HEK293 (cell line): Measurements from ENCODE around the gene LEMD1.

Experiments
- BCL11A ChIP-seq: fragments of 450-650 bp; formaldehyde crosslinking; IDR thresholded peaks from 2 replicates; pipeline ENCODE4 v1.5.1; 2016; ENCODE audit warnings: low read depth, missing biosample characterization, missing genetic modification characterization
- CTCF ChIP-seq: fragments of 450-650 bp; formaldehyde crosslinking; IDR thresholded peaks from 2 replicates; pipeline ENCODE4 v1.5.1; 2016; ENCODE audit warnings: missing biosample characterization, missing genetic modification characterization
- FEZF1 ChIP-seq: fragments of 450-650 bp; formaldehyde crosslinking; IDR thresholded peaks from 2 replicates; pipeline ENCODE4 v1.5.1; 2016; ENCODE audit warnings: missing biosample characterization, missing genetic modification characterization
- GLI2 ChIP-seq: fragments of 450-650 bp; formaldehyde crosslinking; IDR thresholded peaks from 2 replicates; pipeline ENCODE4; 2017; ENCODE audit warnings: missing biosample characterization, missing genetic modification characterization, low read depth, borderline replicate concordance
- KLF1 ChIP-seq: fragments of 450-650 bp; formaldehyde crosslinking; IDR thresholded peaks from 2 replicates; pipeline ENCODE4 v1.5.1; 2016; ENCODE audit warnings: missing biosample characterization, missing genetic modification characterization
- REPIN1 ChIP-seq: fragments of 450-650 bp; formaldehyde crosslinking; IDR thresholded peaks from 2 replicates; pipeline ENCODE4 v1.5.1; 2017; ENCODE audit warnings: missing biosample characterization, missing genetic modification characterization, low read depth
- SALL2 ChIP-seq: fragments of 450-650 bp; formaldehyde crosslinking; IDR thresholded peaks from 2 replicates; pipeline ENCODE4 v1.5.0; 2017; ENCODE audit warnings: missing biosample characterization, mild to moderate bottlenecking, missing genetic modification characterization, borderline replicate concordance
- WT1 ChIP-seq: fragments of 450-650 bp; formaldehyde crosslinking; IDR thresholded peaks from 2 replicates; pipeline ENCODE4 v1.5.1; 2016; ENCODE audit warnings: missing biosample characterization, missing genetic modification characterization
- ZBTB17 ChIP-seq: fragments of 450-650 bp; formaldehyde crosslinking; IDR thresholded peaks from 2 replicates; pipeline ENCODE4 v1.5.1; 2016; ENCODE audit warnings: missing biosample characterization, missing genetic modification characterization
- ZFP41 ChIP-seq: fragments of 450-650 bp; formaldehyde crosslinking; IDR thresholded peaks from 2 replicates; pipeline ENCODE4 v1.5.1; 2016; ENCODE audit warnings: missing biosample characterization, missing genetic modification characterization, borderline replicate concordance
- ZNF114 ChIP-seq: fragments of 450-650 bp; formaldehyde crosslinking; IDR thresholded peaks from 2 replicates; pipeline ENCODE4 v1.5.0; 2017; ENCODE audit warnings: missing biosample characterization, missing genetic modification characterization
- ZNF133 ChIP-seq: fragments of 450-650 bp; formaldehyde crosslinking; IDR thresholded peaks from 2 replicates; pipeline ENCODE4 v1.5.1; 2016; ENCODE audit warnings: missing biosample characterization, missing genetic modification characterization
- ZNF2 ChIP-seq: fragments of 450-650 bp; formaldehyde crosslinking; IDR thresholded peaks from 2 replicates; pipeline ENCODE4 v1.5.1; 2016; ENCODE audit warnings: missing biosample characterization, missing genetic modification characterization
- ZNF311 ChIP-seq: fragments of 450-650 bp; formaldehyde crosslinking; IDR thresholded peaks from 2 replicates; pipeline ENCODE4 v1.5.1; 2017; ENCODE audit warnings: missing biosample characterization, missing genetic modification characterization, borderline replicate concordance
- ZNF335 ChIP-seq: fragments of 450-650 bp; formaldehyde crosslinking; conservative IDR thresholded peaks from 2 replicates; pipeline ENCODE4 v1.5.1; 2016; ENCODE audit warnings: missing biosample characterization, missing genetic modification characterization
- ZNF449 ChIP-seq: fragments of 450-650 bp; formaldehyde crosslinking; IDR thresholded peaks from 2 replicates; pipeline ENCODE4 v1.5.1; 2017; ENCODE audit warnings: missing biosample characterization, mild to moderate bottlenecking, missing genetic modification characterization, moderate library complexity
- ZNF501 ChIP-seq: fragments of 450-650 bp; formaldehyde crosslinking; IDR thresholded peaks from 2 replicates; pipeline ENCODE4 v1.5.1; 2016; ENCODE audit warnings: missing biosample characterization, missing genetic modification characterization
- ZNF518A ChIP-seq: fragments of 450-650 bp; formaldehyde crosslinking; conservative IDR thresholded peaks from 2 replicates; pipeline ENCODE4 v1.5.1; 2016; ENCODE audit warnings: low read depth, missing biosample characterization, missing genetic modification characterization
- ZNF529 ChIP-seq: fragments of 450-650 bp; formaldehyde crosslinking; IDR thresholded peaks from 2 replicates; pipeline ENCODE4 v1.5.1; 2017; ENCODE audit warnings: missing genetic modification characterization, missing biosample characterization; ENCODE audit not compliant: insufficient replicate concordance
- ZNF580 ChIP-seq: fragments of 450-650 bp; formaldehyde crosslinking; IDR thresholded peaks from 2 replicates; pipeline ENCODE4 v1.5.1; 2016; ENCODE audit warnings: missing biosample characterization, missing genetic modification characterization
- ZNF621 ChIP-seq: fragments of 450-650 bp; formaldehyde crosslinking; IDR thresholded peaks from 2 replicates; pipeline ENCODE4 v1.5.1; 2017; ENCODE audit warnings: missing biosample characterization, missing genetic modification characterization
- ZNF624 ChIP-seq: fragments of 450-650 bp; formaldehyde crosslinking; IDR thresholded peaks from 2 replicates; pipeline ENCODE4 v1.5.1; 2017; ENCODE audit warnings: missing biosample characterization, missing genetic modification characterization
- ZNF658 ChIP-seq: fragments of 450-650 bp; formaldehyde crosslinking; IDR thresholded peaks from 2 replicates; pipeline ENCODE4; 2016; ENCODE audit warnings: missing biosample characterization, missing genetic modification characterization
- ZNF660 ChIP-seq: fragments of 450-650 bp; IDR thresholded peaks from 2 replicates; pipeline ENCODE4 v1.5.1; 2018; ENCODE audit warnings: missing biosample characterization, mild to moderate bottlenecking, missing genetic modification characterization
- ZNF664 ChIP-seq: fragments of 450-650 bp; formaldehyde crosslinking; IDR thresholded peaks from 2 replicates; pipeline ENCODE4 v1.5.1; 2016; ENCODE audit warnings: missing biosample characterization, missing genetic modification characterization
- ZNF692 ChIP-seq: fragments of 450-650 bp; formaldehyde crosslinking; IDR thresholded peaks from 2 replicates; pipeline ENCODE4 v1.5.1; 2016; ENCODE audit warnings: missing biosample characterization, missing genetic modification characterization
- ZNF707 ChIP-seq: fragments of 450-650 bp; formaldehyde crosslinking; IDR thresholded peaks from 2 replicates; pipeline ENCODE4 v1.5.1; 2016; ENCODE audit warnings: missing biosample characterization, missing genetic modification characterization
- ZNF792 ChIP-seq: fragments of 450-650 bp; formaldehyde crosslinking; IDR thresholded peaks from 2 replicates; pipeline ENCODE4 v1.5.1; 2016; ENCODE audit warnings: missing biosample characterization, missing genetic modification characterization
- ZSCAN4 ChIP-seq: fragments of 450-650 bp; formaldehyde crosslinking; IDR thresholded peaks from 2 replicates; pipeline ENCODE4 v1.5.1; 2017; ENCODE audit warnings: missing biosample characterization, missing genetic modification characterization

Gene LEMD1

GRCh38 chr1:205335692-205336091 lies 86.2 kb downstream of the LEMD1 start (continued):
- no peak for TF ChIP-seq ZNF449
- no peak for TF ChIP-seq ZNF580
- TF ChIP-seq GLI2 (tag by site-specific recombination), result no peak
- TF ChIP-seq ZNF529 (tag by site-specific recombination), result no peak
- TF ChIP-seq REPIN1, result no peak
- TF ChIP-seq ZNF133 (tag by site-specific recombination), result no peak
- TF ChIP-seq ZNF501, result peak; percentile 51; the same call in 1 of the 2 replicates
- TF ChIP-seq ZFP41 (tag by site-specific recombination), result no peak
- TF ChIP-seq ZNF660 (tag by site-specific recombination), result no peak
- no peak for TF ChIP-seq BCL11A
- no peak for TF ChIP-seq ZNF311
- TF ChIP-seq ZSCAN4 (tag by site-specific recombination), result no peak
- TF ChIP-seq FEZF1 (tag by site-specific recombination), result no peak
- TF ChIP-seq CTCF (tag by site-specific recombination), result peak; percentile 97
- no peak for TF ChIP-seq ZNF707
- TF ChIP-seq ZNF692, result peak; percentile 42; the same call in 1 of the 2 replicates
- no peak for TF ChIP-seq ZNF792 (tag by site-specific recombination)
- no peak for TF ChIP-seq ZNF335 (tag by site-specific recombination)
- no peak for TF ChIP-seq ZNF624 (tag by site-specific recombination)
- TF ChIP-seq KLF1 (tag by site-specific recombination), result no peak
- no peak for TF ChIP-seq ZNF658 (tag by site-specific recombination)
- TF ChIP-seq ZNF621 (tag by site-specific recombination), result no peak
- peak; percentile 30; the same call in 1 of the 2 replicates for TF ChIP-seq WT1 (tag by site-specific recombination)
- no peak for TF ChIP-seq ZNF664
- no peak for TF ChIP-seq ZNF114 (tag by site-specific recombination)
- no peak for TF ChIP-seq ZNF518A (tag by site-specific recombination)
- TF ChIP-seq ZBTB17, result peak; percentile 94
- 0 out of 2 replicates have a peak, but pooled peaks have one; percentile 42 for TF ChIP-seq ZNF2 (tag by site-specific recombination)
- TF ChIP-seq SALL2 (tag by site-specific recombination), result no peak
